Measurements from ENCODE around the gene ZNF221. TPM values are rescaled to one million over a fixed set of nuclear protein-coding genes. Genes with fewer than 3 reads are reported as not detected.

ZNF221 gene
- total and polyA plus RNA-seq, 9 of the 15 experiments (the other 6 are each of a cell fraction or from before 2014, with no cell fraction given) = 0.32 to 1.4 (median 0.45) TPM

DNA sequence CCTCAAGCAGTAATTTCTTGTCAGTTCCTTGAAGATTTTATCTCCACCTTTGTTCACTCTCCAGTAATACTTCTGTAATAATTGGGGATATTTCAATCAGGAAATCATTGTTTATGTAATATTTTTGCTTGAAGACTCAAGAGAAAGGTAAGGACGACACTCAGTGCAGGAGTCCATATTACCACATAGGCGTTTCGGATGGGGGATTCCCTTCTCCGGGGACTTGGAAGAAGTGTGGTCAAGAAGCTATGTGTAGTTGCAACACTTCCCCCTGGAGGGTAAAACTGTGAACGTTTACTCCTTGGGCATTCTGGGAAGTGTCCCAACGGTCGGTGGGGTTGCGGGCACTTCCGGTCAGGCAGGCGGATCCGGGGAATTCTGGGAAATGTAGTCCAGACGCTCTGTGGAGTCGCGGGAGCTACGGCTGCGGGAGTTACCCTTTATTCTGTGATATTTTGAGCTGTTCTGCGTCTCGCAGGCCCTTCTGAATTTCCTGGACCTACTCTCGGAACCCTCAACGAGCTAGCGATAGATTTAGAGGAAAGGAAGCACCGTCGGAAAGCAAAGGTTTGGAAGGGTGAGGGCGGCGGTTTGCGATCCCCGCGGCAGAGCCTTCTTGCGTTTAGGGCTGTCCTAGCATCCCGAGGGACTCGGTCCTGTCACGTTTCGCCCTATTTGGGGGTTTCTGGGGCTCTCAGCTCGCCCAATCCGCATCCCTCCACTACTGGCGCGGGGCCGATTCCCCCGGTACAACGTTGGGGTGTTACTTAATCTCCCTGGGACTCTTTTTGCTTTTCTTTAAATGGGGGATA is at the start of gene ZNF221 (continued):
- TF ChIP-seq, protein P1, sequence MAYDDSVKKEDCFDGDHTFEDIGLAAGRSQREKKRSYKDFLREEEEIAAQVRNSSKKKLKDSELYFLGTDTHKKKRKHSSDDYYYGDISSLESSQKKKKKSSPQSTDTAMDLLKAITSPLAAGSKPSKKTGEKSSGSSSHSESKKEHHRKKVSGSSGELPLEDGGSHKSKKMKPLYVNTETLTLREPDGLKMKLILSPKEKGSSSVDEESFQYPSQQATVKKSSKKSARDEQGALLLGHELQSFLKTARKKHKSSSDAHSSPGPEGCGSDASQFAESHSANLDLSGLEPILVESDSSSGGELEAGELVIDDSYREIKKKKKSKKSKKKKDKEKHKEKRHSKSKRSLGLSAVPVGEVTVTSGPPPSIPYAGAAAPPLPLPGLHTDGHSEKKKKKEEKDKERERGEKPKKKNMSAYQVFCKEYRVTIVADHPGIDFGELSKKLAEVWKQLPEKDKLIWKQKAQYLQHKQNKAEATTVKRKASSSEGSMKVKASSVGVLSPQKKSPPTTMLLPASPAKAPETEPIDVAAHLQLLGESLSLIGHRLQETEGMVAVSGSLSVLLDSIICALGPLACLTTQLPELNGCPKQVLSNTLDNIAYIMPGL (CRISPR knock-in tag; IDR thresholded peaks at IDR 0.05) = no peak
- TF ChIP-seq, protein P2, sequence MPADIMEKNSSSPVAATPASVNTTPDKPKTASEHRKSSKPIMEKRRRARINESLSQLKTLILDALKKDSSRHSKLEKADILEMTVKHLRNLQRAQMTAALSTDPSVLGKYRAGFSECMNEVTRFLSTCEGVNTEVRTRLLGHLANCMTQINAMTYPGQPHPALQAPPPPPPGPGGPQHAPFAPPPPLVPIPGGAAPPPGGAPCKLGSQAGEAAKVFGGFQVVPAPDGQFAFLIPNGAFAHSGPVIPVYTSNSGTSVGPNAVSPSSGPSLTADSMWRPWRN (IDR thresholded peaks at IDR 0.05; ENCODE audit: low read depth) = no peak
- TF ChIP-seq ZBTB7A (IDR thresholded peaks at IDR 0.05; ENCODE audit: borderline replicate concordance, control insufficient read depth, low read depth, low read length) (no peak), GTF2F1 (IDR thresholded peaks at IDR 0.05; ENCODE audit: low read depth, low read length) (no peak), KDM2B (CRISPR knock-in tag; IDR thresholded peaks at IDR 0.05) (no peak), SMAD4 (CRISPR knock-in tag; conservative IDR thresholded peaks at IDR 0.05) (no peak; the same call in 1 of the 2 replicates), ZNF707 (CRISPR knock-in tag; conservative IDR thresholded peaks at IDR 0.05) (no peak), ZC3H11A (IDR thresholded peaks at IDR 0.05; ENCODE audit: low read depth, low read length) (no peak), KAT8 (IDR thresholded peaks at IDR 0.05; ENCODE audit: low read depth) (no peak), ZKSCAN1 (IDR thresholded peaks at IDR 0.05; ENCODE audit: low read depth, low read length) (peak; percentile 26; the same call in 1 of the 2 replicates), MXI1 (IDR thresholded peaks at IDR 0.05; ENCODE audit: low read depth, low read length) (no peak)
- TF ChIP-seq, protein P3, sequence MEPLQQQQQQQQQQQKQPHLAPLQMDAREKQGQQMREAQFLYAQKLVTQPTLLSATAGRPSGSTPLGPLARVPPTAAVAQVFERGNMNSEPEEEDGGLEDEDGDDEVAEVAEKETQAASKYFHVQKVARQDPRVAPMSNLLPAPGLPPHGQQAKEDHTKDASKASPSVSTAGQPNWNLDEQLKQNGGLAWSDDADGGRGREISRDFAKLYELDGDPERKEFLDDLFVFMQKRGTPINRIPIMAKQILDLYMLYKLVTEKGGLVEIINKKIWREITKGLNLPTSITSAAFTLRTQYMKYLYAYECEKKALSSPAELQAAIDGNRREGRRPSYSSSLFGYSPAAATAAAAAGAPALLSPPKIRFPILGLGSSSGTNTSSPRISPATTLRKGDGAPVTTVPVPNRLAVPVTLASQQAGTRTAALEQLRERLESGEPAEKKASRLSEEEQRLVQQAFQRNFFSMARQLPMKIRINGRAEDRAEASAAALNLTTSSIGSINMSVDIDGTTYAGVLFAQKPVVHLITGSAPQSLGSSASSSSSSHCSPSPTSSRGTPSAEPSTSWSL (CRISPR knock-in tag; IDR thresholded peaks at IDR 0.05; ENCODE audit: borderline replicate concordance) = no peak
- TF ChIP-seq, protein P4, sequence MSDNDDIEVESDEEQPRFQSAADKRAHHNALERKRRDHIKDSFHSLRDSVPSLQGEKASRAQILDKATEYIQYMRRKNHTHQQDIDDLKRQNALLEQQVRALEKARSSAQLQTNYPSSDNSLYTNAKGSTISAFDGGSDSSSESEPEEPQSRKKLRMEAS (CRISPR knock-in tag; IDR thresholded peaks at IDR 0.05) = no peak
- TF ChIP-seq, protein P5, sequence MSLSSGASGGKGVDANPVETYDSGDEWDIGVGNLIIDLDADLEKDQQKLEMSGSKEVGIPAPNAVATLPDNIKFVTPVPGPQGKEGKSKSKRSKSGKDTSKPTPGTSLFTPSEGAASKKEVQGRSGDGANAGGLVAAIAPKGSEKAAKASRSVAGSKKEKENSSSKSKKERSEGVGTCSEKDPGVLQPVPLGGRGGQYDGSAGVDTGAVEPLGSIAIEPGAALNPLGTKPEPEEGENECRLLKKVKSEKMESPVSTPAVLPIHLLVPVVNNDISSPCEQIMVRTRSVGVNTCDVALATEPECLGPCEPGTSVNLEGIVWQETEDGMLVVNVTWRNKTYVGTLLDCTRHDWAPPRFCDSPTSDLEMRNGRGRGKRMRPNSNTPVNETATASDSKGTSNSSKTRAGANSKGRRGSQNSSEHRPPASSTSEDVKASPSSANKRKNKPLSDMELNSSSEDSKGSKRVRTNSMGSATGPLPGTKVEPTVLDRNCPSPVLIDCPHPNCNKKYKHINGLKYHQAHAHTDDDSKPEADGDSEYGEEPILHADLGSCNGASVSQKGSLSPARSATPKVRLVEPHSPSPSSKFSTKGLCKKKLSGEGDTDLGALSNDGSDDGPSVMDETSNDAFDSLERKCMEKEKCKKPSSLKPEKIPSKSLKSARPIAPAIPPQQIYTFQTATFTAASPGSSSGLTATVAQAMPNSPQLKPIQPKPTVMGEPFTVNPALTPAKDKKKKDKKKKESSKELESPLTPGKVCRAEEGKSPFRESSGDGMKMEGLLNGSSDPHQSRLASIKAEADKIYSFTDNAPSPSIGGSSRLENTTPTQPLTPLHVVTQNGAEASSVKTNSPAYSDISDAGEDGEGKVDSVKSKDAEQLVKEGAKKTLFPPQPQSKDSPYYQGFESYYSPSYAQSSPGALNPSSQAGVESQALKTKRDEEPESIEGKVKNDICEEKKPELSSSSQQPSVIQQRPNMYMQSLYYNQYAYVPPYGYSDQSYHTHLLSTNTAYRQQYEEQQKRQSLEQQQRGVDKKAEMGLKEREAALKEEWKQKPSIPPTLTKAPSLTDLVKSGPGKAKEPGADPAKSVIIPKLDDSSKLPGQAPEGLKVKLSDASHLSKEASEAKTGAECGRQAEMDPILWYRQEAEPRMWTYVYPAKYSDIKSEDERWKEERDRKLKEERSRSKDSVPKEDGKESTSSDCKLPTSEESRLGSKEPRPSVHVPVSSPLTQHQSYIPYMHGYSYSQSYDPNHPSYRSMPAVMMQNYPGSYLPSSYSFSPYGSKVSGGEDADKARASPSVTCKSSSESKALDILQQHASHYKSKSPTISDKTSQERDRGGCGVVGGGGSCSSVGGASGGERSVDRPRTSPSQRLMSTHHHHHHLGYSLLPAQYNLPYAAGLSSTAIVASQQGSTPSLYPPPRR (CRISPR knock-in tag; IDR thresholded peaks at IDR 0.05; ENCODE audit: borderline replicate concordance) = no peak
- TF ChIP-seq, protein P6, sequence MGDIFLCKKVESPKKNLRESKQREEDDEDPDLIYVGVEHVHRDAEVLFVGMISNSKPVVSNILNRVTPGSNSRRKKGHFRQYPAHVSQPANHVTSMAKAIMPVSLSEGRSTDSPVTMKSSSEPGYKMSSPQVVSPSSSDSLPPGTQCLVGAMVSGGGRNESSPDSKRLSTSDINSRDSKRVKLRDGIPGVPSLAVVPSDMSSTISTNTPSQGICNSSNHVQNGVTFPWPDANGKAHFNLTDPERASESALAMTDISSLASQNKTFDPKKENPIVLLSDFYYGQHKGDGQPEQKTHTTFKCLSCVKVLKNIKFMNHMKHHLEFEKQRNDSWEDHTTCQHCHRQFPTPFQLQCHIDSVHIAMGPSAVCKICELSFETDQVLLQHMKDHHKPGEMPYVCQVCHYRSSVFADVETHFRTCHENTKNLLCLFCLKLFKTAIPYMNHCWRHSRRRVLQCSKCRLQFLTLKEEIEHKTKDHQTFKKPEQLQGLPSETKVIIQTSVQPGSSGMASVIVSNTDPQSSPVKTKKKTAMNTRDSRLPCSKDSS (IDR thresholded peaks at IDR 0.05; ENCODE audit: low read depth, partially characterized antibody) = no peak
